HL-60 (cell line): ENCODE measurements around the gene GCSH.

Experiments
- POLR2AphosphoS5 ChIP-seq: IDR thresholded peaks from 2 replicates; pipeline ENCODE4 v1.6.1; 2012; ENCODE audit warnings: low read depth
- TF ChIP-seq, protein P1 (sequence below): IDR thresholded peaks from one replicate; pipeline ENCODE4 v1.5.1; 2011; ENCODE audit warnings: low read length, control low read depth, inconsistent platforms; ENCODE audit not compliant: insufficient read depth
- TF ChIP-seq, protein P2 (sequence below): IDR thresholded peaks from 2 replicates; pipeline ENCODE4 v1.6.1; 2012; ENCODE audit warnings: low read depth; ENCODE audit not compliant: insufficient replicate concordance

DNA sequence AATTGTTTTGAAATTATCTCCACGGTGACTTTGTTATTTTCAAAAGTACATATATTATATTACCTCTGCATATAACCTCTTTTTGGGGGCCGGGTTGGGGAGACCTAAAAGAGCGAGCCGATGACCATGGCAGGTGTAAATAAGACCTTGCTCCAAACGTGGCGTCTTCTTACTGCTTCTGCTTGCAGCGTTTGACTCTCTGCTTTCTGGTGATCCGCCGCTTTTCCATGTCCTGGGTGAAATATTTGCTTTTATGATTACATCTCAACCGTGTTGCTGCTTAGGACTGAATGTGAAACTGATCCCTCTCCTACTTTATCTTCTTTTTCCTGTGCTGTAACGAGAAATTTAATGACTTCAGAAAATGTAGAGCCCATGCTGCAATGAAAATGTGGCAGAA, 42.4 kb downstream of the GCSH start:
- TF ChIP-seq, protein P1, sequence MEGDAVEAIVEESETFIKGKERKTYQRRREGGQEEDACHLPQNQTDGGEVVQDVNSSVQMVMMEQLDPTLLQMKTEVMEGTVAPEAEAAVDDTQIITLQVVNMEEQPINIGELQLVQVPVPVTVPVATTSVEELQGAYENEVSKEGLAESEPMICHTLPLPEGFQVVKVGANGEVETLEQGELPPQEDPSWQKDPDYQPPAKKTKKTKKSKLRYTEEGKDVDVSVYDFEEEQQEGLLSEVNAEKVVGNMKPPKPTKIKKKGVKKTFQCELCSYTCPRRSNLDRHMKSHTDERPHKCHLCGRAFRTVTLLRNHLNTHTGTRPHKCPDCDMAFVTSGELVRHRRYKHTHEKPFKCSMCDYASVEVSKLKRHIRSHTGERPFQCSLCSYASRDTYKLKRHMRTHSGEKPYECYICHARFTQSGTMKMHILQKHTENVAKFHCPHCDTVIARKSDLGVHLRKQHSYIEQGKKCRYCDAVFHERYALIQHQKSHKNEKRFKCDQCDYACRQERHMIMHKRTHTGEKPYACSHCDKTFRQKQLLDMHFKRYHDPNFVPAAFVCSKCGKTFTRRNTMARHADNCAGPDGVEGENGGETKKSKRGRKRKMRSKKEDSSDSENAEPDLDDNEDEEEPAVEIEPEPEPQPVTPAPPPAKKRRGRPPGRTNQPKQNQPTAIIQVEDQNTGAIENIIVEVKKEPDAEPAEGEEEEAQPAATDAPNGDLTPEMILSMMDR: no peak
- TF ChIP-seq, protein P2, sequence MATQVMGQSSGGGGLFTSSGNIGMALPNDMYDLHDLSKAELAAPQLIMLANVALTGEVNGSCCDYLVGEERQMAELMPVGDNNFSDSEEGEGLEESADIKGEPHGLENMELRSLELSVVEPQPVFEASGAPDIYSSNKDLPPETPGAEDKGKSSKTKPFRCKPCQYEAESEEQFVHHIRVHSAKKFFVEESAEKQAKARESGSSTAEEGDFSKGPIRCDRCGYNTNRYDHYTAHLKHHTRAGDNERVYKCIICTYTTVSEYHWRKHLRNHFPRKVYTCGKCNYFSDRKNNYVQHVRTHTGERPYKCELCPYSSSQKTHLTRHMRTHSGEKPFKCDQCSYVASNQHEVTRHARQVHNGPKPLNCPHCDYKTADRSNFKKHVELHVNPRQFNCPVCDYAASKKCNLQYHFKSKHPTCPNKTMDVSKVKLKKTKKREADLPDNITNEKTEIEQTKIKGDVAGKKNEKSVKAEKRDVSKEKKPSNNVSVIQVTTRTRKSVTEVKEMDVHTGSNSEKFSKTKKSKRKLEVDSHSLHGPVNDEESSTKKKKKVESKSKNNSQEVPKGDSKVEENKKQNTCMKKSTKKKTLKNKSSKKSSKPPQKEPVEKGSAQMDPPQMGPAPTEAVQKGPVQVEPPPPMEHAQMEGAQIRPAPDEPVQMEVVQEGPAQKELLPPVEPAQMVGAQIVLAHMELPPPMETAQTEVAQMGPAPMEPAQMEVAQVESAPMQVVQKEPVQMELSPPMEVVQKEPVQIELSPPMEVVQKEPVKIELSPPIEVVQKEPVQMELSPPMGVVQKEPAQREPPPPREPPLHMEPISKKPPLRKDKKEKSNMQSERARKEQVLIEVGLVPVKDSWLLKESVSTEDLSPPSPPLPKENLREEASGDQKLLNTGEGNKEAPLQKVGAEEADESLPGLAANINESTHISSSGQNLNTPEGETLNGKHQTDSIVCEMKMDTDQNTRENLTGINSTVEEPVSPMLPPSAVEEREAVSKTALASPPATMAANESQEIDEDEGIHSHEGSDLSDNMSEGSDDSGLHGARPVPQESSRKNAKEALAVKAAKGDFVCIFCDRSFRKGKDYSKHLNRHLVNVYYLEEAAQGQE: no peak
- no peak for TF ChIP-seq POLR2AphosphoS5
